Activated CD8-positive, alpha-beta T cell treated with anti-CD3 and anti-CD28 coated beads for 36 hours (primary cell): ENCODE data around the gene SHANK2. TPM values are rescaled to one million over a fixed set of nuclear protein-coding genes. Genes with fewer than 3 reads are reported as not detected.

Source experiments
- ATAC-seq: fragments of 200-7000 bp; cut with Tn5 transposase; one replicate; pipeline ENCODE4 v1.10.0; 2021; ENCODE audit warnings: mild to moderate bottlenecking, moderate library complexity
- CTCF ChIA-PET: fragments of 350-600 bp; sonication (Branson Sonifier 250); formaldehyde crosslinking; loops from one replicate; lab custom pipeline; 2021; ENCODE audit warnings: antibody characterized with exemption; lab: Charles Lee
- POLR2A ChIA-PET: fragments of 350-600 bp; sonication (Branson Sonifier 250); formaldehyde crosslinking; loops from one replicate; lab custom pipeline; 2021; ENCODE audit warnings: antibody characterized with exemption; lab: Charles Lee
- DNase-seq: peaks from one replicate; pipeline ENCODE4 v3.0.0-alpha.2; 2020
- H3K27ac Mint-ChIP-seq: one replicate; pipeline ENCODE4 v1.8.0; 2021; ENCODE audit warnings: mild to moderate bottlenecking, mixed read lengths
- H3K27me3 Mint-ChIP-seq: one replicate; pipeline ENCODE4 v1.8.0; 2021; ENCODE audit warnings: mixed read lengths
- H3K36me3 Mint-ChIP-seq: one replicate; pipeline ENCODE4 v1.8.0; 2021; ENCODE audit warnings: low read depth, mixed read lengths
- H3K4me1 Mint-ChIP-seq: one replicate; pipeline ENCODE4 v1.8.0; 2021; ENCODE audit warnings: low read depth, mixed read lengths
- H3K4me3 Mint-ChIP-seq: one replicate; pipeline ENCODE4 v1.8.0; 2021; ENCODE audit warnings: mild to moderate bottlenecking, moderate library complexity, mixed read lengths
- H3K9me3 Mint-ChIP-seq: one replicate; pipeline ENCODE4 v1.8.0; 2021; ENCODE audit warnings: mixed read lengths
- CTCF ChIP-seq: fragments of 200-600 bp; IDR thresholded peaks from one replicate; pipeline ENCODE4 v1.8.0; 2022; ENCODE audit warnings: antibody characterized with exemption, mild to moderate bottlenecking
- intact Hi-C: fragments of 100-400 bp; cut with micrococcal nuclease; formaldehyde crosslinking; loops from one replicate; pipeline ENCODE4 v1.10.0; 2022
- total RNA-seq, 2 experiments: library from RNA; stranded (reverse); gene quantifications; one replicate each; pipeline ENCODE4 v1.2.3, GENCODE V29; 2021

Gene SHANK2
- total RNA-seq, 2 experiments from 2014 or later = not detected

DNA sequence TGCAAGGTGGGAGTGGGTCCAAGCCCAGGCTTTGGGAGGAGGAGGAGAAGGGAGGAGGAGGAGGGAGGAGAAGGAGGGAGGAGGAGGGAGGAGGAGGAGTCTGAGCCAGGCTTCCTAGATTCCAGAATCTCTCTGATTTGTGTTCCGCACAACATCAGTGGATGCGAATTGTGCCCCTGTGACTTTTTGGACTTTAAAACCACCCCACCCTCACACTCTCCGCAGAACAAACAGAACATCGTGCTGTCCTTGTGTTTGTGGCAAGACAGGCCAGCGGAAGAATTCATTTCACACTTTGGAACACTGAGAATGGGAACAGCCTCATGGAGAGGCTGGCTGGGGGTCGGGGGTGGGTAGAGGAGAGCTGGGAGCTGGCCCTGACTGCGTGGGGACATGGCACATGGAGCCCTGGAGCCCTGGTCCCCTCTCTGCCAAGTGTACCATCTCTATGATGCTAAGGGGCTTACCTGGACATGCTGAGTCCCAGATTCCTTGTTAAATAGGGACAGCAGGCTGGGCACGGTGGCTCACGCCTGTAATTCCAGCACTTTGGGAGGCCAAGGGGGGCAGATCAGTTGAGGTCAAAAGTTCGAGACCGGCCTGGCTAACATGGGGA lies 16.4 kb upstream of the SHANK2 start:
- H3K9me3 Mint-ChIP-seq = peaks cover 8% of the 10 kb centered on the region
- H3K4me3 Mint-ChIP-seq = no peak overlapping the region
- no peak overlapping the region for H3K27ac Mint-ChIP-seq
- H3K27me3 Mint-ChIP-seq = peaks cover 9% of the 10 kb centered on the region
- no peak for TF ChIP-seq CTCF
- ChIA-PET POLR2A (no interaction called here), CTCF (no interaction called here)
- H3K4me1 Mint-ChIP-seq = no peaks in the 10 kb centered on the region
- ATAC-seq (no peak), DNase-seq (no peak)
- intact Hi-C loops = no loop called here
- no peaks in the 10 kb centered on the region for H3K36me3 Mint-ChIP-seq

DNA sequence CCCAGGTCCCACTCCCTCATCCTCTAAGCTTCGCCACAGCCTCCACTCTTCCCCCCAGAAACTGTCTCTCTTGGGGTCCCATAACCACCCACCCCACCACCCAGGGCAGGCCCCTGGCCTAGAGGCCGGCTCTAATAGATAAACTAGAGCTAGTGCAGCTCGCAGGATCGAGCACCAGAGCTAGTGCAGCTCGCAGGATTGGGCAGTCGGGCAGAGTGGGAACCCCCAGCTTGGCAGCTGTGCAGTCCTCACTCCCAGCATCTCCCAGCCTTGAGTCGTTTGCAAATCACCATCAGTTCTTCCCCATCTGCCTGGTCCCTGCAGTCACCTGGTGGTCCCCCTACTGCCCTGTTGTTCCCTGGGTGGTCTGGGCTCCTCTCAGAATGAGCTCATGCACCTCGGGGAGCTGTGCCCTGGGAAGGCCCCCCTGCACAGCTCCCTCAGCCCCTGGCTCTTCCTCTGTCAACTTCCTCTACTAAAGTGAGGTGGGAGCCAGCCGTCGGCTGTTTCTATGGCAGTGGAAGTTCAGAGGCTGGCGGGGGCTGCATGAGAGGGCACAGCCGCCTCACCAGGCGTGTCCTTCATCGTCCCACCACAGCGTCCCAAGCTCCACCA lies 15.5 kb upstream of the SHANK2 start:
- intact Hi-C loops = no loop called here
- no peak for ATAC-seq
- CTCF ChIA-PET = no interaction called here
- POLR2A ChIA-PET = no interaction called here
- Mint-ChIP-seq H3K4me3 (no peak overlapping the region), H3K27ac (no peak overlapping the region), H3K9me3 (no peaks in the 10 kb centered on the region), H3K27me3 (peaks cover 9% of the 10 kb centered on the region), H3K4me1 (no peaks in the 10 kb centered on the region), H3K36me3 (no peaks in the 10 kb centered on the region)
- DNase-seq = no peak
- no peak for TF ChIP-seq CTCF

DNA sequence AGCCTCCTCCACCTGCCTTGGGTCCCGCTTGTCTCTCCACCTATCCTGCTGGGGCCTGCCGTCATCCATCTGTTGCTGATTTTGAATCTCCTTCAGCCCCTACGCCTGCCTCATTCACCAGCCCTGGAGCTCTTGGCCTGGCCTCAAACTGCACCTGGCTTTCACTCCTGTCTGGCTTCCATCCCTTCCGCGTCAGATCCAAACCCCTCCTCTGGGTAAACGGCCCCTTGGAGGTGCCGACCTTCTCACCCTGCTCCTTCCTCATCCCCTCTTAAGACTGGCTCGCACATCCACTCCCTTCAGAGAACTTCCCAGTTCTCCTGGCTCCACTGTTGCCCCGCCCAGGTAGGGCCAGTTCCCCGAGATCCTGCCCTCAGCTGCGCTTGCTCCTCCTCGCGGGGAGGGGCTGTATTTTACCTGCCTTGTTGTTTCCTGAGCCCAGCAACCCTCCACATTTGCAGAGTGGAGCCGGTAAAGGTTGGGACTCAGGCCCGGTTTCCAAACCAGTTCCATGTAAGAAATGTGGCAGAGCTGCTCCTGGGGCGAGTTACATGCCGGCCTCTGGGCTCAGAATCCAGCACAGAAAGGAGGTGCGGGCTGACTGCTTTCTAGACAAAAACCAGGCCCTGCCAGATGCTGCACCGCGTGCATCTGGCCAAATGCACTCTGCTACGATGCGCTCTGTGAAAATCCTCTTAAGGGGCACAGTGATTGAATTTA lies 13.9 kb upstream of the SHANK2 start:
- TF ChIP-seq CTCF = no peak
- H3K27ac Mint-ChIP-seq = no peak overlapping the region
- no peak overlapping the region for H3K4me3 Mint-ChIP-seq
- intact Hi-C loops = no loop called here
- ChIA-PET CTCF (no interaction called here), POLR2A (no interaction called here)
- H3K4me1 Mint-ChIP-seq = no peaks in the 10 kb centered on the region
- no peaks in the 10 kb centered on the region for H3K36me3 Mint-ChIP-seq
- ATAC-seq = no peak
- DNase-seq = no peak
- H3K9me3 Mint-ChIP-seq = no peaks in the 10 kb centered on the region
- H3K27me3 Mint-ChIP-seq = peaks cover 11% of the 10 kb centered on the region

GRCh38 chr11:71265559-71266092 lies 13.2 kb upstream of the SHANK2 start:
- Mint-ChIP-seq H3K36me3 (no peaks in the 10 kb centered on the region), H3K4me1 (no peaks in the 10 kb centered on the region), H3K27ac (no peak overlapping the region), H3K9me3 (no peaks in the 10 kb centered on the region), H3K4me3 (no peak overlapping the region), H3K27me3 (peaks cover 11% of the 10 kb centered on the region)
- POLR2A ChIA-PET = no interaction called here
- intact Hi-C loops = no loop called here
- ATAC-seq (no peak), DNase-seq (no peak)
- CTCF ChIA-PET = no interaction called here
- no peak for TF ChIP-seq CTCF

GRCh38 chr11:71263386-71263785 lies 11.0 kb upstream of the SHANK2 start:
- Mint-ChIP-seq H3K27me3 (peaks cover 11% of the 10 kb centered on the region), H3K36me3 (no peaks in the 10 kb centered on the region), H3K4me1 (no peaks in the 10 kb centered on the region), H3K9me3 (peaks cover 3% of the 10 kb centered on the region), H3K4me3 (no peak overlapping the region), H3K27ac (no peak overlapping the region)
- intact Hi-C loops = no loop called here
- ATAC-seq (no peak), DNase-seq (no peak)
- POLR2A ChIA-PET = no interaction called here
- CTCF ChIA-PET = no interaction called here
- TF ChIP-seq CTCF = no peak
